ENCODE measurements around the gene LANCL2.

- TF ChIP-seq EZH2 (IDR thresholded peaks at IDR 0.05; ENCODE audit: insufficient read depth, poor library complexity, severe bottlenecking): no peak
- TF ChIP-seq EZH2phosphoT487 (IDR thresholded peaks at IDR 0.05; ENCODE audit: insufficient read depth, low read depth): no peak
Measured at GRCh38 chr7:55377162-55377817, 12.2 kb downstream of the LANCL2 start.

Data from GM23248 (cell line).